Hepatocyte (in vitro differentiated cells): ENCODE results near the gene TMEM123. TPM values are rescaled to one million over a fixed set of nuclear protein-coding genes. Genes with fewer than 3 reads are reported as not detected.
A peak's percentile ranks its signal among the peaks of the same experiment; 100 is the strongest.

Experiments used
- DNase-seq: peaks from one replicate; pipeline ENCODE4 v3.0.0-alpha.2; 2016; ENCODE audit warnings: low spot score
- H2AFZ ChIP-seq: fragments of 200-600 bp; sonication (generic); 2 replicates; pipeline ENCODE4 v1.6.0; 2016; ENCODE audit warnings: antibody characterized with exemption, mild to moderate bottlenecking
- H3K27ac ChIP-seq: fragments of 200-600 bp; sonication (generic); 2 replicates; pipeline ENCODE4 v1.5.1; 2016; ENCODE audit warnings: mild to moderate bottlenecking
- H3K27me3 ChIP-seq: fragments of 200-600 bp; sonication (generic); 2 replicates; pipeline ENCODE4 v1.6.1; 2016
- H3K36me3 ChIP-seq: fragments of 200-600 bp; sonication (generic); replicated peaks from 2 replicates; pipeline ENCODE4 v1.5.1; 2016; ENCODE audit warnings: low read depth; ENCODE audit not compliant: insufficient read depth
- H3K4me1 ChIP-seq: fragments of 200-600 bp; sonication (generic); 2 replicates; pipeline ENCODE4 v1.5.1; 2016; ENCODE audit warnings: mild to moderate bottlenecking, moderate library complexity; ENCODE audit not compliant: insufficient read depth
- H3K4me2 ChIP-seq: fragments of 200-600 bp; sonication (generic); 2 replicates; pipeline ENCODE4 v1.6.0; 2016
- H3K4me3 ChIP-seq: fragments of 200-600 bp; sonication (generic); 2 replicates; pipeline ENCODE4 v1.5.1; 2016; ENCODE audit warnings: mild to moderate bottlenecking
- H3K79me2 ChIP-seq: fragments of 200-600 bp; sonication (generic); 2 replicates; pipeline ENCODE4 v1.6.0; 2017; ENCODE audit warnings: mild to moderate bottlenecking
- H3K9me2 ChIP-seq: fragments of 200-600 bp; sonication (generic); replicated peaks from 2 replicates; pipeline ENCODE4 v1.6.0; 2017; ENCODE audit warnings: mild to moderate bottlenecking; ENCODE audit not compliant: insufficient read depth
- H3K9me3 ChIP-seq: fragments of 200-600 bp; sonication (generic); 2 replicates; pipeline ENCODE4 v1.5.1; 2016; ENCODE audit warnings: low read depth, mild to moderate bottlenecking
- H4K20me1 ChIP-seq: fragments of 200-600 bp; sonication (generic); 2 replicates; pipeline ENCODE4 v1.6.0; 2016; ENCODE audit warnings: mild to moderate bottlenecking; ENCODE audit not compliant: insufficient read depth, poor library complexity, severe bottlenecking
- EZH2 ChIP-seq: fragments of 200-600 bp; sonication (generic); IDR thresholded peaks from 2 replicates; pipeline ENCODE4 v1.6.1; 2016; ENCODE audit warnings: antibody characterized with exemption, mild to moderate bottlenecking, borderline replicate concordance
- EZH2phosphoT487 ChIP-seq: fragments of 200-600 bp; sonication (generic); IDR thresholded peaks from one replicate; pipeline ENCODE4 v1.6.1; 2018; ENCODE audit warnings: antibody characterized with exemption, mild to moderate bottlenecking, low read depth, moderate library complexity; ENCODE audit not compliant: unreplicated experiment, severe bottlenecking
- WGBS: methylation state at CpG from one replicate; pipeline ENCODE4 v1.1.6; 2016; ENCODE audit warnings: low lambda C conversion rate; ENCODE audit errors: missing lambda C conversion rate; 5-methylcytosine and 5-hydroxymethylcytosine counted together
- polyA plus RNA-seq: library from polyadenylated mRNA; unstranded; fragments of >200 nt; fragmentation: Nextera tagmentation; extraction: Ambion mirVana; gene quantifications from 2 replicates; pipeline ENCODE4 v1.2.1, GENCODE V29; 2016
- total RNA-seq: library from RNA; depleted of rRNA; stranded (reverse); fragments of >200 nt; gene quantifications from 2 replicates; pipeline ENCODE4 v1.2.3, GENCODE V29; 2014
- TF ChIP-seq, protein P1 (sequence below): fragments of 200-600 bp; sonication (generic); IDR thresholded peaks from 2 replicates; pipeline ENCODE4 v1.5.1; 2016; ENCODE audit warnings: antibody characterized with exemption, mild to moderate bottlenecking; ENCODE audit not compliant: poor library complexity

The TMEM123 gene
- total and polyA plus RNA-seq, 2 experiments from 2014 or later = 122 to 182 TPM

DNA sequence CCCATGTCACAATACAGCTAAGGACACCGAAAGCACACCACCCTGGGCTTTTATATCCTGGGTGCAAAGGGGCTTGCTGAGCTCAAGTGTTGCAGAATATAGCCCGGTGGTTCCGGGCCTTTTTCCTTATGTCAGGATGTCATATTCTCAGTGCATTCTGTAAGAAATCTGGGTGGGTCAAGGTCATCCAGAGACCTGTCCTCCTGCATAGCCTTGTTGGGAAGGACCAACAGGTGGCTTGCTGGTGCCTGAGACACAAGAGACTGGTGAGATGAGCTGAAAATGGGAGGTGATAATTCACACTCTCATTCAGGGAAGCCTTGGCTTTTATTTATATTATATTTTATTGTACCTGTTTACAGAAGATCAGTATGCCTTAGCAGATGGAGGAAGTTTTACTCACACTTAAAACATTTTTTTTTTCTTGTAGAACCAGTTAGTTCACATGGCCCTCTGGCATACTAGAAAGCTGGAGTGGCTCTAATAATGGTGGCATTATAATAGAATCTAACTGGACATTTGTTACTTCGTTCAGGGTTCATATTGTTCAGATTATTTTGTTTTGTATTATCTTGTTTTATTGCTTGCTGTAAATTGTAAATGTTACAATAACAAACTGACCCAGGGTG is 14.6 kb upstream of the TMEM123 start:
- Histone ChIP-seq H4K20me1 (no peaks in the 10 kb centered on the region), H3K9me2 (no peaks in the 10 kb centered on the region), H3K4me3 (no peak overlapping the region), H3K9me3 (no peaks in the 10 kb centered on the region), H2AFZ (no peak overlapping the region), H3K79me2 (no peaks in the 10 kb centered on the region), H3K4me1 (peaks cover 37% of the 10 kb centered on the region), H3K27ac (peak overlapping the region; percentile 68), H3K27me3 (no peaks in the 10 kb centered on the region), H3K36me3 (no peaks in the 10 kb centered on the region), H3K4me2 (no peak overlapping the region)
- TF ChIP-seq EZH2phosphoT487 (no peak), EZH2 (no peak)
- TF ChIP-seq, protein P1, sequence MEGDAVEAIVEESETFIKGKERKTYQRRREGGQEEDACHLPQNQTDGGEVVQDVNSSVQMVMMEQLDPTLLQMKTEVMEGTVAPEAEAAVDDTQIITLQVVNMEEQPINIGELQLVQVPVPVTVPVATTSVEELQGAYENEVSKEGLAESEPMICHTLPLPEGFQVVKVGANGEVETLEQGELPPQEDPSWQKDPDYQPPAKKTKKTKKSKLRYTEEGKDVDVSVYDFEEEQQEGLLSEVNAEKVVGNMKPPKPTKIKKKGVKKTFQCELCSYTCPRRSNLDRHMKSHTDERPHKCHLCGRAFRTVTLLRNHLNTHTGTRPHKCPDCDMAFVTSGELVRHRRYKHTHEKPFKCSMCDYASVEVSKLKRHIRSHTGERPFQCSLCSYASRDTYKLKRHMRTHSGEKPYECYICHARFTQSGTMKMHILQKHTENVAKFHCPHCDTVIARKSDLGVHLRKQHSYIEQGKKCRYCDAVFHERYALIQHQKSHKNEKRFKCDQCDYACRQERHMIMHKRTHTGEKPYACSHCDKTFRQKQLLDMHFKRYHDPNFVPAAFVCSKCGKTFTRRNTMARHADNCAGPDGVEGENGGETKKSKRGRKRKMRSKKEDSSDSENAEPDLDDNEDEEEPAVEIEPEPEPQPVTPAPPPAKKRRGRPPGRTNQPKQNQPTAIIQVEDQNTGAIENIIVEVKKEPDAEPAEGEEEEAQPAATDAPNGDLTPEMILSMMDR = no peak
- WGBS = 78% methylated on average over 4 of the region's 4 CpGs
- no peak for DNase-seq

DNA sequence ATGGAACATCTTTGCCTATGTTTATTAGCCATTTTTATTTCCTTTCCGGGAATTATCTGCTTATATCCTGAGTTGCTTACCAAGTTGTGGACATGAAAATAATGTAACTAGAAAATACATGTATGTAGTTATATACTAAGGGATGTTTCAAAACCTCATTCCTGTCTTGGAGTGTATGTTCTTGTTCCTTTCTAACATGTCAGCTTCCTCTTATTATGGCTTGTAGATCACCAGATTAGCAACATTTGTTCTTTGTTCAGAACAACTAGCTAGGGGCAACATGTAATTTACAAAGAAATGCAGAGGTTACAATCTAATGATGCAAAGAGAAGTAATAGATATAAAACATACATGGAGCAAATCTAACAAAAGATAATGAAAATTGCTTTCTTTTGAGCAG is 13.1 kb upstream of the TMEM123 start:
- H3K27me3 ChIP-seq = no peaks in the 10 kb centered on the region
- H2AFZ ChIP-seq = no peak overlapping the region
- no peak overlapping the region for H3K4me2 ChIP-seq
- H3K4me3 ChIP-seq = no peak overlapping the region
- peaks cover 41% of the 10 kb centered on the region for H3K4me1 ChIP-seq
- H3K79me2 ChIP-seq = no peaks in the 10 kb centered on the region
- DNase-seq = no peak
- H3K27ac ChIP-seq = no peak overlapping the region
- TF ChIP-seq EZH2phosphoT487 (no peak), EZH2 (no peak)
- TF ChIP-seq, protein P1 = no peak
- no peaks in the 10 kb centered on the region for H3K36me3 ChIP-seq
- no peaks in the 10 kb centered on the region for H3K9me2 ChIP-seq
- WGBS = 88% methylated on average over 1 of the region's 1 CpG
- H4K20me1 ChIP-seq = no peaks in the 10 kb centered on the region
- no peaks in the 10 kb centered on the region for H3K9me3 ChIP-seq

DNA sequence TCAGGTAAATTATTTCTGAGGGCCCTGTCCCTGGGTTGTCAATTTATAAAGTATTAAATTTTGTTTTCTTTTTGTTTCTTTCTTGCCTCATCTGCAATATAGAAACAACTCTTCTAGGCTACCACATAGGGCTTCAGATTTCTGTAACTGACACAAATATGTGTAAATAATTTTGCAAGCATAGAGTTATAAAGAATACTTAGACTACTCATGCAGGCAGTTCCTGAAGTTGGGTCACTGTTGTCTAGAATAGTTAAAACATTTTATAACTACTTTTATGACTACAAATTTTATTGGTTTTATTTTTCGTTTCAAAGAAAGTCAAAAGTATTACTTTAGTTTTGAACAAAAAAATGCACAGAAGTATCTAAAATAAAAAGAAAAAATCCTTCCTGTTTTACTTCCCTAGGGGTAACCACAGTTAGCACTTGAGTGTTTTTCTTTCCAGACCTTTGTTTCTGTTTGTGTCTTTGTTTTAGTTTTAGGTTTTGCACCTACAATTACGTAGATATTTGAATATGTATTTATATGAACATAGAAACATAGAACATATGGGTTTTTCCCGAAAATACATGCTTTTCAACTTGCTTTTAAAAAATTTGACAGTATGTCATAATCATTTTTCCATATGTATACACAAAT is 12.4 kb upstream of the TMEM123 start:
- no peaks in the 10 kb centered on the region for H3K36me3 ChIP-seq
- no peaks in the 10 kb centered on the region for H3K79me2 ChIP-seq
- H3K27me3 ChIP-seq = no peaks in the 10 kb centered on the region
- no peak overlapping the region for H3K27ac ChIP-seq
- peaks cover 41% of the 10 kb centered on the region for H3K4me1 ChIP-seq
- H2AFZ ChIP-seq = no peak overlapping the region
- TF ChIP-seq EZH2phosphoT487 (no peak), EZH2 (no peak)
- TF ChIP-seq, protein P1 = no peak
- H3K4me3 ChIP-seq = no peak overlapping the region
- DNase-seq = no peak
- no peaks in the 10 kb centered on the region for H4K20me1 ChIP-seq
- H3K9me2 ChIP-seq = no peaks in the 10 kb centered on the region
- no peak overlapping the region for H3K4me2 ChIP-seq
- H3K9me3 ChIP-seq = no peaks in the 10 kb centered on the region
- WGBS = 83% methylated on average over 3 of the region's 3 CpGs
